ENCODE data around the gene STON1.
"Not testable (repeated sequence)": the region's sequence is repeated elsewhere in the genome, so short reads cannot be mapped to it uniquely, and the experiment has no call there.

Gene STON1

DNA sequence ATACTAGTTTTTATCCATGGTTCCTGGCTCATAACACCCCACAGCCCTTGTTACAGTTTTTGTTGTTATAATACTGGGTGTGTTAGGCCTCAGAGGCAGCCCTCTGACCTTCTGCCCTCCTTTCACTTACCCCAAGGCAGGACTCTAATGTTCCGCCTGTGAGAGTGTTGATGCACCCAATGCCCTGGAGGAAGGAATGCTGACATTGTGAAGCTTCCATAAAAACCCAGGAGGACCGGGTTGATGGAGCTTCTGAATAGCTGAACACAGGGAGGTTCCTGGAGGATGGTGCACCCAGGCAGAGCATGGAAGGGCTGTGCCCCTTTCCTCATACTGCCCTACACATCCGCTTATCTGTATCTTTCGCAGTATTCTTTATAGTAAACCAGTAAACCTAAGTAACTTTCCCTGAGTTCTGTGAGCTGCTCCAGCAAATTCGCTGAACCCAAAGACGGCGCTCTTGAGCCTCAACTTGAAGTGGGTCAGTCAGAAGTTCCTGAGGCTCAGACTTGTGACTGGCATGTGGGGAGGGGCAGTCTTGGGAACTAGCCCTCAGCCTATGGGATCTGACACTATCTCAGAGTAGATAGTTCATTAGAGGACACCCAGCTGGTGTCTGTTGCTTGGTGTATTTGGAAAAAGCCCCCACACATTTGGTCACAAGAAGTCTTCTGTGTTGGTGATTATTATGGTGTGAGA is 10.4 kb downstream of the STON1 start:
- no peak for DNase-seq (ENCODE audit: extremely low read depth, low read depth)
- TF ChIP-seq, protein P1, sequence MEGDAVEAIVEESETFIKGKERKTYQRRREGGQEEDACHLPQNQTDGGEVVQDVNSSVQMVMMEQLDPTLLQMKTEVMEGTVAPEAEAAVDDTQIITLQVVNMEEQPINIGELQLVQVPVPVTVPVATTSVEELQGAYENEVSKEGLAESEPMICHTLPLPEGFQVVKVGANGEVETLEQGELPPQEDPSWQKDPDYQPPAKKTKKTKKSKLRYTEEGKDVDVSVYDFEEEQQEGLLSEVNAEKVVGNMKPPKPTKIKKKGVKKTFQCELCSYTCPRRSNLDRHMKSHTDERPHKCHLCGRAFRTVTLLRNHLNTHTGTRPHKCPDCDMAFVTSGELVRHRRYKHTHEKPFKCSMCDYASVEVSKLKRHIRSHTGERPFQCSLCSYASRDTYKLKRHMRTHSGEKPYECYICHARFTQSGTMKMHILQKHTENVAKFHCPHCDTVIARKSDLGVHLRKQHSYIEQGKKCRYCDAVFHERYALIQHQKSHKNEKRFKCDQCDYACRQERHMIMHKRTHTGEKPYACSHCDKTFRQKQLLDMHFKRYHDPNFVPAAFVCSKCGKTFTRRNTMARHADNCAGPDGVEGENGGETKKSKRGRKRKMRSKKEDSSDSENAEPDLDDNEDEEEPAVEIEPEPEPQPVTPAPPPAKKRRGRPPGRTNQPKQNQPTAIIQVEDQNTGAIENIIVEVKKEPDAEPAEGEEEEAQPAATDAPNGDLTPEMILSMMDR (IDR thresholded peaks at IDR 0.05; ENCODE audit: low read depth, low read length), result no peak

GRCh38 chr2:48541666-48542389 is 11.9 kb downstream of the STON1 start:
- TF ChIP-seq, protein P1 (IDR thresholded peaks at IDR 0.05; ENCODE audit: low read depth, low read length), result no peak
- DNase-seq (ENCODE audit: extremely low read depth, low read depth), result no peak

DNA sequence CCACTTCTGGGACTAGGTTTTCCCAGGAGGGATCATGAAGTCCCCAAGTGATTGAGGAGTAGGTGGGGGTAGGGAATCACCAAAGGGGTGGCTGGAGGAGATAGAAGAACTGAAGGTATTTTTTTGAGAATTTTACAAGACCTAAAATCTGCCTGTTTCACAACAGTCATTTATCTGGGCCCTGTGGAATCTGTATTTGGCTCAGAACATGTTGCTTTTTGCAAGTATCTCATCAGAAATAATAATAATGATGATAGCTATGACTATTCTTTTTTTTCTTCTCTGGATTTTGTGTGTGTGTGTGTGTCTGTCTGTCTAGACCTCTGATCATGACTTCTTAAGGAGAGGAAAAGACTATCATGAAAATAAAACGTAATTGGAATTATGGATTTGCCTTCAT is 13.9 kb downstream of the STON1 start:
- no peak for DNase-seq (ENCODE audit: extremely low read depth, low read depth)
- TF ChIP-seq, protein P1 (IDR thresholded peaks at IDR 0.05; ENCODE audit: low read depth, low read length), result no peak

- DNase-seq (ENCODE audit: extremely low read depth, low read depth), result no peak
- TF ChIP-seq, protein P1 (IDR thresholded peaks at IDR 0.05; ENCODE audit: low read depth, low read length), result peak; percentile 24
Measured at GRCh38 chr2:48545244-48545643, 15.3 kb downstream of the STON1 start.

DNA sequence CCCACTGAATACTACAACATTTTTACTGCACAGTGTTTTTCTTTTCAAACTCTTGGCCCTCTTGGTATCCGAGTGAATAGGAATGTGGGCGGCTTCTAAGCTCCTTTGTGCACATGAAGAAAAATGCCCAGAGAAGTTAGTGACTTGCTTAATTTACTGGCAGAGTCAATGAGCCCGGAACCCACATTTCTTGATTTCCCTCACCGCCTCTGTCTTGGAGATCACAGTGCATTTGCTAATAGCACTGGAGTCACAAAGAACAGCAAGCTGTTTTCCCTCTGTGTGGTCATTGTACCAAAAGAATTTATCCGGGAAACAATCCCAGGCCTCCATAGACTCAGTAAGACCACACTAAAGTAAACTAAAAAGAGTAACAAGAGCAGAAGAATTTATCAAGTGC is 18.9 kb downstream of the STON1 start:
- TF ChIP-seq, protein P1 (IDR thresholded peaks at IDR 0.05; ENCODE audit: low read depth, low read length), result no peak
- no peak for DNase-seq (ENCODE audit: extremely low read depth, low read depth)

- TF ChIP-seq, protein P1 (IDR thresholded peaks at IDR 0.05; ENCODE audit: low read depth, low read length), result no peak
- no peak for DNase-seq (ENCODE audit: extremely low read depth, low read depth)
Measured at GRCh38 chr2:48549972-48550371, 20.0 kb downstream of the STON1 start.

DNA sequence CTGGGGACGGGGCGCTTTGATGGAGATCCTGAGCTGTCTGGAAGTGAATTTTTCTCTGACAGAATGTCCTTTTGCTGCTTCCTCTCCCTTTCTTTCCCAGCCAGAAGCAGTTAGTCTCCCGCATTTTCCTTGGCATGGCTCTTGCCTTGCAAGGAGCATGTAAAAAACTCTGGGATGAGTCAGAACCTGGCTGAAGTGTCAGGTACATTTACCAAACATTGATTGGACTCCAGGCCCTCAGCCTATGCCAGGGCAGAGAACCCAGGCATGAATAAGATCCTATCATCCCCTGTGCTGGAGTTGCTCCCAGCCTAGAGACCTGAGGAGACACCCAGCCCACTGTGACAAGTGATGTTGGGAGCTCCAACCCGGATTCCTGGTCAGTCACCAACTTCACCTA is 21.6 kb downstream of the STON1 start:
- TF ChIP-seq, protein P1 (IDR thresholded peaks at IDR 0.05; ENCODE audit: low read depth, low read length), result no peak

GRCh38 chr2:48555071-48555470 is 25.1 kb downstream of the STON1 start:
- not testable (repeated sequence) for DNase-seq (ENCODE audit: extremely low read depth, low read depth)

More for the DNA sequence above, 21.6 kb downstream of the STON1 start:
- DNase-seq (ENCODE audit: extremely low read depth, low read depth), result no peak

All from AG09319 (cell line).